Limb (tissue), 2 donors: ENCODE results near the gene TPX2.
"Not testable (repeated sequence)": the region's sequence is repeated elsewhere in the genome, so short reads cannot be mapped to it uniquely, and the experiment has no call there.

ENCODE experiments used
- DNase-seq, 2 donors: peaks; one replicate each; pipeline ENCODE4 v3.0.0-alpha.2; 2016; ENCODE audit errors: extremely low spot score in 2 of 2

The TPX2 gene

GRCh38 chr20:31720486-31721407, 18.3 kb upstream of the TPX2 start:
- DNase-seq: no peak

GRCh38 chr20:31721408-31722256, 17.5 kb upstream of the TPX2 start:
- peak in 1 of 2 donors; percentile 43 for DNase-seq

- peak; percentile 73 to 85 for DNase-seq
Observed at GRCh38 chr20:31722257-31723068, 16.6 kb upstream of the TPX2 start, which contains the start of gene BCL2L1. Gene BCL2L1, minus strand, starts transcription at chr20:31722868. Its CDS starts 650 bp downstream, at chr20:31722218.

- no peak for DNase-seq
Observed at GRCh38 chr20:31723069-31723318, 16.1 kb upstream of the TPX2 start.

GRCh38 chr20:31723319-31724078, 15.6 kb upstream of the TPX2 start:
- peak; percentile 96 to 100 for DNase-seq

- DNase-seq: no peak
Observed at GRCh38 chr20:31731321-31731717, 7.8 kb upstream of the TPX2 start.

GRCh38 chr20:31739550-31739977, 474 bp downstream of the TPX2 start:
- DNase-seq: no peak

- no peak for DNase-seq
Observed at GRCh38 chr20:31740208-31740607, 1.1 kb downstream of the TPX2 start.

- DNase-seq: no peak
Observed at GRCh38 chr20:31740656-31741323, 1.7 kb downstream of the TPX2 start.

GRCh38 chr20:31746068-31746878, 7.2 kb downstream of the TPX2 start:
- DNase-seq: no peak

- DNase-seq: not testable (repeated sequence)
Observed at GRCh38 chr20:31747028-31747427, 7.9 kb downstream of the TPX2 start.

- peak in 1 of 2 donors; percentile 34 for DNase-seq
Observed at GRCh38 chr20:31747640-31748039, 8.6 kb downstream of the TPX2 start.

- DNase-seq: no peak
Observed at GRCh38 chr20:31749223-31749622, 10.1 kb downstream of the TPX2 start.

GRCh38 chr20:31751126-31751525, 12.0 kb downstream of the TPX2 start:
- DNase-seq: no peak

GRCh38 chr20:31757254-31757653, 18.2 kb downstream of the TPX2 start:
- DNase-seq: no peak

- DNase-seq: no peak
Observed at GRCh38 chr20:31758521-31758920, 19.4 kb downstream of the TPX2 start.

- DNase-seq: no peak
Observed at GRCh38 chr20:31758991-31759390, 19.9 kb downstream of the TPX2 start.

GRCh38 chr20:31759836-31760518, 20.9 kb downstream of the TPX2 start:
- DNase-seq: no peak
